ENCODE results near the gene COL23A1.

DNA sequence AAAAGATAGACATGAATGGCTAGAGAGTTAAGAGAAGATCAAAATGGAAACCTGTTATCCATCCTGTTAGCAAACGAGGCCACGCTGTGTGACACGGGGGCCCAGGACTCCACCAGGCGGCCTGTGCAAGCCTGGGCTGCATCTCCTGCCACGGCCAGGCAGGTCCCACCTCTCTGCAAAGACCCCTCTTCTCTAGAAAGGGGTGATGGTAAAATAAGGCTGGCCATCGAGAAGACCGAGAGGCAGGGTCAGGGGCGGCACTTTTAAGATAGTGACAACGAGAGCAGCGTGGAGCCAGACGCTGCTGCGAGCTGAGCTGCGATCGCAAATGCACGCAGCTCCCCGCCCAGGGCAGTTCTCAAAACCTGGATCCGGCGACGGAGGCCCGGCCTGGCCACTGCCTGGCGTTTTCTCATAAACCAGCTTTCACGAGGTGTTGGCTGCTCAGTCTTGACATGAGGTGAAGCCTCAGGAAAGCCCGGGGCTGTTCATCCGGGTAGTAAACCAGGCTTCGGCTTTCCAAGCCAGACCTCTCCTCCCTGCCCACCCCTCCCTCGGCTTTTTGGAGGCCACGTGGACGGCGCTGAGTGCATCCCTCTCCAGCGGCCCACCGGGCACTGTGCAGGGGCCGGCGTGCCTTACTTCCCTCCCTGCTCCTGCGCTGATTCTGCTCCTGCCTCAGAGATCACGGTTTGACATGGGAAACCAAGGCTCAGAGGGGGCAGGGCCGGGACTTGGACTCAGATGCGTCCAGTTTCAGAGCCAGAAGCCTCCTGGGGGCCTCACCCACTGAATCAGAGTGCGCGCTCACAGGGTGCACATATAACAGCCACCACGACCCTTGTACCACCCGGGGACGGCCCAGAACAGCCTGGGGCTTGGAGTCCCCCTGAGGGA, 206.0 kb downstream of the COL23A1 start:
- TF ChIP-seq CTCF (optimal IDR thresholded peaks at IDR 0.05 in 1 of 3, IDR thresholded peaks at IDR 0.05 in 1 of 3, conservative IDR thresholded peaks at IDR 0.05 in 1 of 3; ENCODE audit: extremely low read depth in 1 of 3, insufficient read depth in 2 of 3, low read length in 3 of 3) = no peak
- TF ChIP-seq EZH2 (IDR thresholded peaks at IDR 0.05; ENCODE audit: low read length) = no peak
